GM23248 (cell line): ENCODE results near the gene PREX1. TPM values are rescaled to one million over a fixed set of nuclear protein-coding genes. Genes with fewer than 3 reads are reported as not detected.
"Not testable (repeated sequence)": the region's sequence is repeated elsewhere in the genome, so short reads cannot be mapped to it uniquely, and the experiment has no call there.

Experiments used
- DNase-seq: peaks from one replicate; pipeline ENCODE4 v3.0.0-alpha.2; 2015
- H2AFZ ChIP-seq: fragments of 200-600 bp; sonication (generic); 2 replicates; pipeline ENCODE4 v1.6.1; 2016; ENCODE audit warnings: antibody characterized with exemption
- H3F3A ChIP-seq: fragments of 200-600 bp; sonication (generic); 2 replicates; pipeline ENCODE4 v1.6.1; 2016; ENCODE audit warnings: mild to moderate bottlenecking, antibody characterized with exemption, mixed run types; ENCODE audit not compliant: insufficient read depth
- H3K27ac ChIP-seq: fragments of 200-600 bp; sonication (generic); 2 replicates; pipeline ENCODE4 v1.5.1; 2016; ENCODE audit warnings: mild to moderate bottlenecking
- H3K27me3 ChIP-seq: fragments of 200-600 bp; sonication (generic); replicated peaks from 2 replicates; pipeline ENCODE4 v1.6.1; 2016; ENCODE audit warnings: mild to moderate bottlenecking; ENCODE audit not compliant: insufficient read depth
- H3K36me3 ChIP-seq: fragments of 200-600 bp; sonication (generic); 2 replicates; pipeline ENCODE4 v1.6.1; 2016; ENCODE audit warnings: low read depth, mild to moderate bottlenecking
- H3K4me1 ChIP-seq: fragments of 200-600 bp; sonication (generic); 2 replicates; pipeline ENCODE4 v1.6.1; 2016; ENCODE audit warnings: mild to moderate bottlenecking; ENCODE audit not compliant: insufficient read depth
- H3K4me2 ChIP-seq: fragments of 200-600 bp; sonication (generic); one replicate; pipeline ENCODE4 v1.6.1; 2016; ENCODE audit warnings: mild to moderate bottlenecking; ENCODE audit not compliant: unreplicated experiment
- H3K4me3 ChIP-seq: fragments of 200-600 bp; sonication (generic); 2 replicates; pipeline ENCODE4 v1.5.1; 2016; ENCODE audit warnings: mild to moderate bottlenecking
- H3K79me2 ChIP-seq: fragments of 200-600 bp; sonication (generic); 2 replicates; pipeline ENCODE4 v1.6.1; 2016; ENCODE audit warnings: mild to moderate bottlenecking; ENCODE audit not compliant: insufficient read depth
- H3K9ac ChIP-seq: fragments of 200-600 bp; sonication (generic); 2 replicates; pipeline ENCODE4 v1.6.1; 2016; ENCODE audit warnings: mild to moderate bottlenecking
- H3K9me2 ChIP-seq: fragments of 200-600 bp; sonication (generic); 2 replicates; pipeline ENCODE4 v1.6.1; 2016; ENCODE audit warnings: mixed run types, mild to moderate bottlenecking, moderate library complexity; ENCODE audit not compliant: insufficient read depth
- H3K9me3 ChIP-seq: fragments of 200-600 bp; sonication (generic); one replicate; pipeline ENCODE4 v1.6.1; 2017; ENCODE audit warnings: low read depth
- H4K20me1 ChIP-seq: fragments of 200-600 bp; sonication (generic); 2 replicates; pipeline ENCODE4 v1.6.0; 2016; ENCODE audit not compliant: insufficient read depth
- EZH2 ChIP-seq: fragments of 200-600 bp; sonication (generic); IDR thresholded peaks from 2 replicates; pipeline ENCODE4 v1.6.1; 2018; ENCODE audit warnings: antibody characterized with exemption, mild to moderate bottlenecking; ENCODE audit not compliant: insufficient read depth, poor library complexity, severe bottlenecking
- EZH2phosphoT487 ChIP-seq: fragments of 200-600 bp; sonication (generic); IDR thresholded peaks from 2 replicates; pipeline ENCODE4 v1.6.1; 2018; ENCODE audit warnings: antibody characterized with exemption, moderate library complexity, mild to moderate bottlenecking, low read depth; ENCODE audit not compliant: insufficient read depth
- WGBS, 2 experiments: methylation state at CpG; one replicate each; pipeline ENCODE4 v1.1.6; 2015 to 2017; ENCODE audit warnings: low lambda C conversion rate in 2 of 2, low coverage in 1 of 2; ENCODE audit errors: missing lambda C conversion rate in 2 of 2; 5-methylcytosine and 5-hydroxymethylcytosine counted together
- in situ Hi-C: fragments of 300-500 bp; cut with MboI; formaldehyde crosslinking; loops from 2 replicates; pipeline ENCODE4 v1.15.0; 2020
- polyA plus RNA-seq: library from polyadenylated mRNA; unstranded; fragments of >200 nt; fragmentation: Nextera tagmentation; extraction: Ambion mirVana; gene quantifications from 2 replicates; pipeline ENCODE4 v1.2.1, GENCODE V29; 2016
- total RNA-seq: library from RNA; depleted of rRNA; stranded (reverse); fragments of >200 nt; shearing (Covaris generic); gene quantifications from 2 replicates; pipeline ENCODE4 v1.2.3, GENCODE V29; 2014

Gene PREX1
- total and polyA plus RNA-seq, 2 experiments from 2014 or later: 0.13 to 0.65 TPM

DNA sequence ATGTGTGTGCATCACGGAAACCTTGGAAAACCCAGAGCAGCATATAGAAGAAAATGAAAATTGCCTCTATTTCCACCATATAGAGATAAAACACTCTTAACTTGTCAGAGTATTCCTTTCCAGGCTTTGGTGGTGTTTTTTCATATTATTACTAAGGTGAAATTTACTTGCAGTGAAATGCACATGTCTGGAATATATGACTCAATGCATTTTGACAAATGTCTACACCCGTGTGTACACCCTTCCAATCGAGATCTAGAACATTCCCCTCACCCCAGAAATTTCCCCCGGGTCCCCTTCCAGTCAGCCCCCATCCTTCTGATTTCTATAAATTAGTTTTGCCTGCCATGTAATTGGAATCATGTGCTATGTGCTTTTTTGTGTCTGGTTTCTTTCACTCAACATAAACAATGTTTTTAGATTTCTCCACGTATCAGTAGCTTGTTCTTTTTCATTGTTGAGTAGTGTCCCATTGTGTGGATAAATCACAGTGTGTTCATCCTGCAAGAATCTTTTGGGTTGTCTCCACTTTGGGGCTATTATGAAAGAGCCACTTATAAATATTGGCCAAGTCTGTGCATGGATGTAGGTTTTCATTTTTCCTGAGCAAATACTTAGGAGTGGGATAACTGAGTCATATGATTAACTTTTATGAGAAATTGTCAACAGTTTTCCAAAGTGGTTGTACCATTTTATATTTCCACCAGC, 19.9 kb upstream of the PREX1 start:
- no peak overlapping the region for H2AFZ ChIP-seq
- H3K79me2 ChIP-seq: no peaks in the 10 kb centered on the region
- in situ Hi-C loops: no loop called here
- peaks cover 13% of the 10 kb centered on the region for H3K27me3 ChIP-seq
- WGBS, 2 experiments: 60 to 62% methylated on average over 5 of the region's 5 CpGs
- no peak overlapping the region for H3K4me2 ChIP-seq
- no peak overlapping the region for H3K4me3 ChIP-seq
- no peak overlapping the region for H3K9ac ChIP-seq
- no peaks in the 10 kb centered on the region for H3K9me3 ChIP-seq
- no peak overlapping the region for H3K27ac ChIP-seq
- no peak for DNase-seq
- no peaks in the 10 kb centered on the region for H3K9me2 ChIP-seq
- no peaks in the 10 kb centered on the region for H3F3A ChIP-seq
- H4K20me1 ChIP-seq: no peaks in the 10 kb centered on the region
- TF ChIP-seq EZH2 (no peak), EZH2phosphoT487 (no peak)
- H3K36me3 ChIP-seq: no peaks in the 10 kb centered on the region
- 0 out of 2 replicates have a peak, but pooled peaks cover 4% of the 10 kb centered on the region for H3K4me1 ChIP-seq

DNA sequence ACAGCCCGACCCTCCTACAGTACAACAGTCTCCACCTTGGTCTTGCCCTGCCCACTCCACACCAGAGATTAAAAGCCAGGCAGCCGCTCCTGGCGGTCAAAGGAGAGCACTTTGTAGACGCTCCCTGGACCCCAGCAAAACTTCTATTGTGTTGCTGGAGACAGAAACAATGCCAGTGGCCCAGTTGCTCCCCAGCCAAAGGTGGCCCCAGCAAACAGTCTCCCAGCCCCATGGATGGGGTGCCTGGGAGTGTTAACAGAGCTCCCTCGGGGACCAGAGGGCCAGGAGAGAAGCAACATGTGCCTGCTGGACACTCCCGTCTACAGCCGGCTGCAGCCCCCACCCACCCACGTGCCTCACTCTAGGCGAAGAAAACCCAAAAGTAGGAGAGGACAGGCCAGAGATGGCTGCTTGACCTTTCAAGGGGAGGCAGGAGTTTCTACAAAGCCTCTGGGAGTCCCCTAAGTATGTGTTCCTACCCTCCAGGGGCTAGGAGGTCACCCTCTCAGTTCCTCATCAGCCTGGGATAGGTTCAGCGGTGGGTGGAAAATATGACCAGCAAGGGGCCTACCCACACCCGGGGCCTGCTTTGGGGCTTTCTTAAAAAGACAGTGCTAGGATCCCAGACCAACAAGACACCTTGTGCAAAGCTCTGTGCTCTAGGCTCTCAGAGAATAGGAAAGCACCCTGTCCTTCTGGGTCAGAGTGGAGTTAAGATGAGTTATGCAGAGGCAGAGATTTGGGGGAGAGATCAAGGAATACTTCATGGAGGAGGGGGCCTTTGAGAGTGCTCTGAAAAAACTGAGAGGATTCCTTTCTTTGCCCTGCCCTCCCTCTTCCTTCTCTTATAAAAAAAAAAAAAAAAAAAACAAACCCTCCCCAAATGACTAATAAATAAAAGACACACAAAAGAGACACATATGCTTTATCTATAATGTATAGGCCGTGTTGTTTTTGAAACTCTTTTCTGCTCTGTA, 19.0 kb upstream of the PREX1 start:
- no peak overlapping the region for H3K27ac ChIP-seq
- H4K20me1 ChIP-seq: no peaks in the 10 kb centered on the region
- H3K36me3 ChIP-seq: no peaks in the 10 kb centered on the region
- WGBS, 2 experiments: 63 to 66% methylated on average over 12 of the region's 12 CpGs
- in situ Hi-C loops: no loop called here
- no peaks in the 10 kb centered on the region for H3K9me3 ChIP-seq
- TF ChIP-seq EZH2phosphoT487 (no peak), EZH2 (no peak)
- H3K27me3 ChIP-seq: peaks cover 13% of the 10 kb centered on the region
- no peak overlapping the region for H3K9ac ChIP-seq
- H3K9me2 ChIP-seq: no peaks in the 10 kb centered on the region
- H3K4me2 ChIP-seq: no peak overlapping the region
- H3K4me1 ChIP-seq: peaks cover 9% of the 10 kb centered on the region; the same call in 1 of the 2 replicates
- no peaks in the 10 kb centered on the region for H3F3A ChIP-seq
- no peak overlapping the region for H3K4me3 ChIP-seq
- DNase-seq: no peak
- H2AFZ ChIP-seq: no peak overlapping the region
- H3K79me2 ChIP-seq: no peaks in the 10 kb centered on the region

DNA sequence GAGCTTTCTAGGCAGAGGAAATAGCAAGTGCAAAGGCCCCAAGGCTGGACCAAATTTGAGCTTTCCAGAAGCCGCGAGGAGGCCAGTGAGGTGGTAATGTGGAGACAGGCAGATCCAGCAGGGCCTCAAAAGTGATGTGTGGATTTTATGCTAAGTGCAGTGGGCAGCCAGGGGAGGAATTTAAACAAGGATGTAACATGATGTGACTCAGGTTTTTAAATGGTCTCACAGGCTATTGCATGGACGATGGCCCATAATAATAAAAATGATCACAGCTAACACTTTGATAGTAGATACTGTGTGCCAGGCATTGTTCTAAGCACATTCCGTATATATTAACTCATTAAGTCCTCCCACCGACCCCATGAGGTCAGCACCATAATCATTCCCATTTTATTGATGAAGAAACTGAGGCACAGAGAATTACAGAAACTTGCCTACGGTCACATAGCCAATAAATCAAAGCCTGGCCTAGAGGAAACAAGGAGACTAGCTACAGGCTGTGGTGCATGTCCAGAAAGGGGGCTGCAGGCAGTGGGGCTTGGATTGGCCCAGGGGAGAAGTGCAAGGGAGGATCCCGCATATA, 18.0 kb upstream of the PREX1 start:
- DNase-seq: peak; percentile 29
- Histone ChIP-seq H3K27ac (no peak overlapping the region), H3K9ac (no peak overlapping the region), H3K4me2 (no peak overlapping the region), H3K79me2 (no peaks in the 10 kb centered on the region), H3K4me1 (peaks cover 14% of the 10 kb centered on the region), H3K27me3 (peaks cover 13% of the 10 kb centered on the region), H4K20me1 (no peaks in the 10 kb centered on the region), H2AFZ (no peak overlapping the region), H3F3A (no peaks in the 10 kb centered on the region), H3K36me3 (no peaks in the 10 kb centered on the region), H3K4me3 (no peak overlapping the region), H3K9me2 (no peaks in the 10 kb centered on the region), H3K9me3 (no peaks in the 10 kb centered on the region)
- WGBS, 2 experiments: 84 to 88% methylated on average over 7 of the region's 7 CpGs
- TF ChIP-seq EZH2 (no peak), EZH2phosphoT487 (no peak)
- in situ Hi-C loops: no loop called here

DNA sequence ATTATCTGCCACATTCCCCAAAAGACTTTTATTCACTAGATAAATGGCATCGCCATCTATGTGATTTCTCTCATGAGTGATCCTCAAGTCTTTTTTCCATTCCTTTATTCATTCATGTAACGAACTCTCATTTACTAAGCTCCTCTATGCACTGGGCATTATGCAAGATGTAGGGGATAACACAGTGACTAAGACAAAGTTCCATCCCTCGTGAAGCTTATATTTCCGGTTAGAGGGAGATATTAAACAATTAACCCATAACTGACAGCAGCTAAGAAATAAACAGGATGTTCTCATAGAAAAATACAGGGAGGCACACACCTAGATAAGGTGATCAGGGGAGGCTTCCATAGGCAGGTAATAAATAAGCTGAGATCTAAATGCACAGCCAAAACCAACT, 17.2 kb upstream of the PREX1 start:
- TF ChIP-seq EZH2phosphoT487 (no peak), EZH2 (no peak)
- no peaks in the 10 kb centered on the region for H3F3A ChIP-seq
- DNase-seq: peak; percentile 32
- no peaks in the 10 kb centered on the region for H3K9me3 ChIP-seq
- 41 to 45% methylated on average over 4 of the region's 4 CpGs for WGBS, 2 experiments
- H3K79me2 ChIP-seq: no peaks in the 10 kb centered on the region
- H3K4me1 ChIP-seq: peaks cover 14% of the 10 kb centered on the region
- no peak overlapping the region for H3K4me3 ChIP-seq
- no peak overlapping the region for H2AFZ ChIP-seq
- H3K27me3 ChIP-seq: peaks cover 9% of the 10 kb centered on the region
- no peaks in the 10 kb centered on the region for H4K20me1 ChIP-seq
- no peaks in the 10 kb centered on the region for H3K9me2 ChIP-seq
- in situ Hi-C loops: no loop called here
- no peak overlapping the region for H3K27ac ChIP-seq
- no peak overlapping the region for H3K4me2 ChIP-seq
- no peak overlapping the region for H3K9ac ChIP-seq
- no peaks in the 10 kb centered on the region for H3K36me3 ChIP-seq

DNA sequence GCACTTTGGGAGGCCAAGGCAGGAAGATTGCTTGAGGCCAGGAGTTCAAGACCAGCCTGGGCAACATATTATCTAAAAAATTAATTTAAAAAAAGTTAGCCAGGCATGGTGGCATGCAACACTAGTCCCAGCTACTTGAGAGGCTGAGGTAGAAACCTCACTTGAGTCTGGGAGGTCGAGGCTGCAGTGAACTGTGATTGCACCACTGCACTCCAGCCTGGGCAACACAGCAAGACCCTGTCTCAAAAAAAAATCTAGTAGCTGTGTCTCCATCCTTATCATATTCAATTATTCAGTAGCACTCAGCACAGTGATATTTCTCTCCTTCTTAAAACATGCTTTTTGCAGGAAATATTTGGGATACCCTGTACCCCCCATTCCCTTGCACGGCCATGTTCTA, 16.1 kb upstream of the PREX1 start:
- H3K79me2 ChIP-seq, H3F3A ChIP-seq, DNase-seq, H3K4me2 ChIP-seq, in situ Hi-C loops, H3K27me3 ChIP-seq, H3K9me3 ChIP-seq, H3K27ac ChIP-seq, H3K4me3 ChIP-seq, H3K9me2 ChIP-seq, H4K20me1 ChIP-seq, H3K9ac ChIP-seq, H3K36me3 ChIP-seq, H2AFZ ChIP-seq: not testable (repeated sequence)
- H3K4me1 ChIP-seq: peaks cover 14% of the 10 kb centered on the region
- 70 to 71% methylated on average over 2 of the region's 2 CpGs for WGBS, 2 experiments
